Mammary epithelial cell (primary cell): ENCODE data around the gene CHMP3.

ENCODE experiments used
- CTCF ChIP-seq, 2 donors: IDR thresholded peaks in 1 of 2; conservative IDR thresholded peaks in 1 of 2; 2 replicates each; pipeline ENCODE4 v1.5.1; 2011 to 2012; ENCODE audit warnings: inconsistent platforms in 2 of 2, low read length in 2 of 2, mild to moderate bottlenecking in 2 of 2, control low read depth in 1 of 2, low read depth in 1 of 2; ENCODE audit not compliant: insufficient read depth in 1 of 2; ENCODE audit errors: extremely low read depth in 1 of 2
- EZH2 ChIP-seq: IDR thresholded peaks from 2 replicates; pipeline ENCODE4 v1.6.1; 2012; ENCODE audit warnings: low read length, inconsistent platforms, borderline replicate concordance

DNA sequence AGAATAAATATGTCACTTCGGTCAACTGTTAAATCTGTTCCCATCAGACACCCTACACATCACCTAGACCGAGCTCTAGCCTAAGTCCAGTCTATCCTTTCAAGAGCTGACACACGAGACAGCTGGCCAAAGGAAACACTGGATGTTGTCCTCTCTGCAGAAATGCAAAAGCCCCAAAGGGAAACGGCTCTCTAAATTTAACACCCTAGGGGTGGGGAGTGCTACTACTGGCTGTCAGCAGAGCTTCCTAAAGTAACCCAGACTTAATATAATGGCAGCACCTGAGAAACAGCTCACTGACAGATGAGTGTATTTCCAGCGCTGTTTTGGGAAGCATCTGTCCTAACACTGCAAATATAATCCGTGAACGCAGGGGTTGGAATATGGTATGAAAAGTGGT is 55.6 kb downstream of the CHMP3 start:
- TF ChIP-seq CTCF (conservative IDR thresholded peaks at IDR 0.05 in 1 of 2, IDR thresholded peaks at IDR 0.05 in 1 of 2; ENCODE audit: extremely low read depth in 1 of 2, insufficient read depth in 1 of 2, low read depth in 1 of 2, low read length in 2 of 2) = no peak
- no peak for TF ChIP-seq EZH2
